Glomerular visceral epithelial cell (primary cell): ENCODE measurements around the gene FXR1.
"Not testable (repeated sequence)": the region's sequence is repeated elsewhere in the genome, so short reads cannot be mapped to it uniquely, and the experiment has no call there.

ENCODE experiments used
- DNase-seq: peaks from one replicate; pipeline ENCODE4 v3.0.0-alpha.2; 2016; ENCODE audit errors: extremely low spot score

The FXR1 gene

DNA sequence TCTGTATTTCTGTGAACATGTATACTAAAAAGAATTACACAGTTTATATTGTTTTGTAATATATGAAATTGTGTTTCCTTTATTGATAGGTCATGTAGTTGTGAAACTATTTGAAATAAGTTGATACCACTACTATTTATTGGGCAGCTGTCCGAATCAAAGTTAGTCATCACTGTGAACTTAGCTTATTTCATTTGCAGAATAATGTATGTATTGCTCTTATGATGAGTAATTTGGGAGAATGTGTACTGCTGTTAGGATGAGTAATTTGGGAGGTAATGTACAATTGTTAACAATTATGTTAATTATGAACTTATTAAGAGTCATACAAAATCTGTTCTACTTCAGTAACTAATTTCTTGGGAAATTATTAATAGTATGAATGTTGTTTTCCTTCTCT is 22.2 kb downstream of the FXR1 start:
- DNase-seq: no peak

DNA sequence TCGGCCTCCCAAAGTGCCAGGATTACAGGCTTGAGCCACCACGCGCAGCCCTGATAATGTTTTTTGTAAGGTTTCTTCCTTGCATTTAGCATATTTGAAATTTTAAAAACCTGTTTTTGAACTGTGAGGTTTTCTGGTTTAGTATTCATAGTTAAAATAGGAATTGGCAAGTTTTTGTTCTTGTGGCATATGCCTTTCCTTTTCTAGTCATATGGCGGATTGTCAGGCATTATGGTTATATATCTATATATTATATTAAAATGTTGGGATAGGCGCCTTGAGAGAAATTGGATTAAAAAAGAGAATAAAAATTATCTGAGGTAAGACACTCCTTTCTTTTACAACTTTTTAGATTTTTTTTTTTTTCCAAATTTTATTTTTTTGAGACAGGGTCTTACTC is 28.4 kb downstream of the FXR1 start:
- no peak for DNase-seq

GRCh38 chr3:180947761-180948390 is 35.4 kb downstream of the FXR1 start:
- DNase-seq: no peak

DNA sequence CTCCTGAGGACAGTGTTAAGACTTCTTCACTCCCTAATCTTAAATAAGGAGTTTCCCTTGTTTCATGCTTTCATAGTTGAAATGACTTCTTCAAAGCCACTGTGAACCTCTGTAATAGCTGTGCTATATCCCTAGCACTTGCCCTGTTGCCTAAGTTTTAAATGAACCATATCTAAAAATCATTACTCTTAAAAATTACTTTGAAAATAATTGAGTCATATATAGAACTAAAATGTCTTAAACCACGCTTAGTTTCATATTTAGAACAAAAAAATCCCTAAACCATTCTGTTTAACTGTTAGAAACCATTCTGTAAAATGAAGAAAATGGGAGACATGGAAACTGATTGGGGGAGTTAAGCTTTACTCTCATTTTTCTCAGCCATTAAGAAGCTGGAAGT is 47.2 kb downstream of the FXR1 start:
- DNase-seq: no peak

GRCh38 chr3:180961087-180961486 is 48.6 kb downstream of the FXR1 start:
- no peak for DNase-seq

DNA sequence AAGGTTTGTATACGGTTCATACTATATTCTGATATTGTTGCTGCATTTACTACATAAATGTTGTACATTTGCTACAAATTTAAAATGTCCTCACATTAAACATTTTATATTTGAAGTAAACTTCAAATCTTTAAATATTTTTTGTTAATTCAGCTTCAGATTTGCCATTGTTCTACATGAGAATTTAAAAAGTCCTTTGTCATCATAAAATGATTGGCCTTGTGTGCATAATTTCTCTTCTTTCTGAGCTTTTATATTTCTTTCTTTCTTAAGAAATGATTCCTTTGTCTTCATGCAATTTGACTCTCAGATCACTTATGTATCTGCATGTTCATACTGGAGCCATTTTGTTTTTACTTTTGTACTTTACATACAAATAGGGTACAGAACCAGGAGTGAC is 49.1 kb downstream of the FXR1 start:
- DNase-seq: no peak

DNA sequence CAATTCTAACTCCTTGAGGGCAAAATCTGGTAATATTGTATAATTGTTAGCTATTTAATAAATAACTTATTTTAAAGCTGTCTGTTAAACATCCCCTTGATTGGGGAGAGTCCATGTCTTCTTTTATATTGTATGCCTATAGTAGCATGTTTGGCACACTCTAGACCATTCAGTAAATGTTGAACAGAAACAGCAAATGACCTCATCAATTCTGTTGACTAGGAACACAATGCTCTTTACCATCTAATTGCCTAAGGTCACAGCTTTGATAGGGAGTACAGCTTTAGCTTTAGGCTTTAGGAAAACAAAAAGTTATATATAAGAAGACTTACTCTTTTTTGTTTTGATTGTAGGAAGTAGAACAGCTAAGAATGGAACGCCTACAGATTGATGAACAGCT is 50.1 kb downstream of the FXR1 start:
- no peak for DNase-seq

GRCh38 chr3:180970931-180971330 is 58.5 kb downstream of the FXR1 start:
- no peak for DNase-seq

DNA sequence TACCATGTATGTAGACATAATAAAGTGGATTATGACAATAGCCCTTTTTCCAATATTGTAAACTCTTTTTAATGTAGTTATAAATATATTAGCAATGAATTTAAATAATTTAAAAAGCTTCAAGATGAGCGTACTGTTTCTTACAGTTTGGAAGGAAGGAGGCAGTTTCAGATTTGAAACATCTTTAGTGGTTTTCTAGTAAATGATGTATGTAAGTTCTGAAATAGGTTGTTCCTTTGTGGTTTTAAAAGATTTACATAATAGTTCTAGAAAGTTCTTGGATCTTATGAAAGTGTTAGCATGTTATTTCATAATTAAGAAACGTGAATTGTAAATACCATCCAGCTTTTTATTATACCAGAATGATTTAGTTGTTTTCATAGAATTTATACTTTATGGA is 61.1 kb downstream of the FXR1 start:
- no peak for DNase-seq

- no peak for DNase-seq
Measured at GRCh38 chr3:180974286-180974685, 61.8 kb downstream of the FXR1 start.

GRCh38 chr3:180977498-180977897 is 65.0 kb downstream of the FXR1 start:
- DNase-seq: no peak

DNA sequence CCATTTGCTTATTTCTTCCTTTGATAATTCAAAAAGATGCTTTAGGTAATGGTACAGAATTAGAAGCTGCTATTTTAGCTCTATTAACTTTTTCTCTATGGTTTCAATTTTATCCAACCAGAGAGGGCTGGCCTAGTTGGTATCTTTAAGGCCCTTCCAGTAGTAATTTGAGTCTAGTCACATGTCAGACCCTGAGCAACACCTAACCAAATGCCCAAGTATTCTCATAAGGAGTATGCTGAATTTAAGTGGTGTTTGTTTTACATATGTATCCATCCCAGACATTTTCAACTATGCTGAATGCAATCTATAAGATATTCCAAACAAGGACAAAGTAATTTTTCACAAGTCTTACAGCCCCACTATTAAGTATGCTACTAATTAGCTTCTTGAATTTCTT is 67.5 kb downstream of the FXR1 start:
- DNase-seq: no peak

DNA sequence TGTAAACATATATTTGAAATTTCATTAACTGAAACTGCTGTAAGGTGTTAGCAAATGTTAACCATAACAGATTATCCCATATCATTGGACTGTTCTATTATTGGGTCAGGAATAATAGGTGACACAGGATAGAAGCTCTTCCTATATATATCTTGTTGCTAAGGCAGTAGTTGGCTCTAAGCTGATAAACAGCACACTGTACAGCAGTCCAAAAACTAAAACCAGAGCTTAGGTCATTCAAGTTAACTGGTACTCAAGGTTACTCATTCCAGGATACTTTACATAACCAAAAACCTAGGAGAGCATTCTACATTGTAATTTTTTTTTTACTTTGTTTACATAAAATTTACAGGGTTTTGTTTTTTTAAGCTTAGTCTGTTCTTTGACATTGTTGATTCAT is 68.1 kb downstream of the FXR1 start:
- DNase-seq: no peak

GRCh38 chr3:180981912-180982311 is 69.4 kb downstream of the FXR1 start:
- DNase-seq: no peak

- no peak for DNase-seq
Measured at GRCh38 chr3:180983136-180983535, 70.7 kb downstream of the FXR1 start.

GRCh38 chr3:180986366-180986765 is 73.9 kb downstream of the FXR1 start:
- not testable (repeated sequence) for DNase-seq

- DNase-seq: no peak
Measured at GRCh38 chr3:180987344-180987743, 74.9 kb downstream of the FXR1 start.

GRCh38 chr3:180989291-180990163 is 77.1 kb downstream of the FXR1 start, which contains the start of gene DNAJC19:
Gene DNAJC19, minus strand, starts transcription at chr3:180989736. Its CDS starts 134 bp downstream, at chr3:180989602.
- peak; percentile 94 for DNase-seq

DNA sequence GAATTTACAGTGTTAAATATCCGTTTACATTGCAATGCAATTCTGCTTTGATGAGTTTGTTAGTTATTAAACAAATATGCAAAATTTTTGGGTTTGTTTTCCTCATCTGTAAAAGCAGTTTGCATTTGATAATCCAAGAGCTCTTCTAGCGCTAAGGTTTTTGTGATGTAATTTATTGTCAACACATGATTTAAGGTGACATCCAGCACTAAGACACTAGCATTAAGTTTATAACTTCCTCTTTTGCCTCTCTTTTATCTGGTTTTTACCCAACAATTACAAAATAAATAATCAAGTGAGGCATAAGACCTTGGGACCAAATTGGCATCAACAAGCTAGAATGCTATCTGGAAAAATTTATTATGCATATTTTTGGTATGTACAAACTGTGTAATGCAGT is 78.0 kb downstream of the FXR1 start:
- no peak for DNase-seq

GRCh38 chr3:180996415-180996932 is 84.0 kb downstream of the FXR1 start:
- DNase-seq: no peak

GRCh38 chr3:181002331-181002730 is 89.9 kb downstream of the FXR1 start:
- not testable (repeated sequence) for DNase-seq

- DNase-seq: not testable (repeated sequence)
Measured at GRCh38 chr3:181003469-181003868, 91.0 kb downstream of the FXR1 start.

- no peak for DNase-seq
Measured at GRCh38 chr3:181006541-181006940, 94.1 kb downstream of the FXR1 start.
